HG03342 (cell line): ENCODE results near the gene SYNDIG1L.

ENCODE experiments used
- ATAC-seq: cut with Tn5 transposase; IDR thresholded peaks from one replicate; pipeline ENCODE4 v1.9.1; 2021; ENCODE audit warnings: mild to moderate bottlenecking, moderate library complexity; ENCODE audit not compliant: unreplicated experiment

SYNDIG1L gene

GRCh38 chr14:74364271-74364880, 61.6 kb downstream of the SYNDIG1L start:
- ATAC-seq, result no peak

GRCh38 chr14:74362361-74362915, 63.6 kb downstream of the SYNDIG1L start:
- no peak for ATAC-seq

DNA sequence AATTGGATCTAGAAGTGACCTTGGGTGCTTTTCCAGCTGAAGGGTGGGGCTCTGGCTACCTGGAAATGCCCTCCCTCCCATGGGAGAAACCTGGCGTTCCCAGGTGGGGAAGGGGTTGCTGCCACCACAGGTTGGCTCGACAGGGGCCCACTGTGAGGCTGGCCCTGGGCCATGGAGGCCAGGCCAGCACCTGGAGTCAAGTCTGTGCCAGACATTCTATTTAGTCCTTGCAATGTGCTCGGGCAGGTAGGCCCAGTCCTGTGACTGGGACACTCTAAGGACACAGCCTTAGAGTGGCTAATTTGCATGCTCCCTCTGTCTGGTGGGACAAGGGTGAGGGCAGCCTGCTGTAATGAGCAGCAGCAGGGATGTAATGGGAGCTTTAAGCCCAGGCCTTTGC, 65.8 kb downstream of the SYNDIG1L start:
- ATAC-seq, result no peak

GRCh38 chr14:74358176-74358829, 67.7 kb downstream of the SYNDIG1L start:
- no peak for ATAC-seq

GRCh38 chr14:74357585-74357984, 68.4 kb downstream of the SYNDIG1L start:
- no peak for ATAC-seq

- ATAC-seq, result no peak
These were observed 69.0 kb downstream of the SYNDIG1L start for GRCh38 chr14:74356892-74357575.
